ENCODE data around the gene WNT8B. TPM values are rescaled to one million over a fixed set of nuclear protein-coding genes. Genes with fewer than 3 reads are reported as not detected.

WNT8B gene
- total RNA-seq, 1 donor from 2014 or later, result 0.41 TPM

DNA sequence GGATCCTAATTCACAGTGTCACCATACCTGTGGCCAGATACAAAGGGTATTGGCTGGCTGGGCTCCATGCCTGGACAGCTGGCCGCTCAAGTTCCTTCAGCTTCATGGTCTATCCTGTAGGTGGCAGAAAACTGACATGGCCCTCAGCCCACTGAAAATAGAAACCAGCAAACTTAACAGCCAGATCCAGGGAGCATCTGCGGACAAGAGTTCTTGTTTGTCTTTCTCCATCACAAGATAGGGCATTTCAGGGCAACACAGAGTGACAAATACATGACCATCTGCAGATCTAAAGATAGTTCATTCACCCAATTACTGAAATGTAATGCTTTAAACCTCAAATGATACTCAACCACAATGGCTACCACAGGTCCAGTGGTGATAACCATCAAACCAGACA is 54.0 kb downstream of the WNT8B start:
- intact Hi-C loops (cut with micrococcal nuclease), result no loop called here

DNA sequence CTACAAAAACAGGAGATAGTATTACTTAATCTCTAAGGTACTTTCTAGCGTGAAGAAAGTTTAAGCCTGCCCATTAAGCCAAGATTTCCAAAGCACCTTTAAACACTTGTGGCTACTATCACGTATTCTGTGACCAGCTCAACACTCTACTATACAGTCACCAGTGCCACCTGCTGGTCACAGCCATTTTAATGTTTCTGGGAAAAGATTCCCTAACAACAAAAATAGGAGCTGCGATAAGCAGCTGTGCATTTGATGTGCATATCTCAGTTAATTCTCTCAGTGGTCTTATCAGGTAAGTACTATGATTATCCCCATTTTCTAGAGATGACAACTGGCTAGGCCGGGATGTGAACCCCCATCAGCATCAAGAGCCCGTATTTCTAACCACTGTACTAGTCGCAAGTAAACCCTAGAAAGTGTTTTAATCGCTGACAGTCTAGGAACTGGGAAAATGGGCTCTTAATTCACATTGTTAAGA is 56.0 kb downstream of the WNT8B start:
- intact Hi-C loops (cut with micrococcal nuclease), result loop anchor here (1.0 kb wide), 3 partner anchors 10 to 86 kb away; no protein-coding TSS in a partner anchor

DNA sequence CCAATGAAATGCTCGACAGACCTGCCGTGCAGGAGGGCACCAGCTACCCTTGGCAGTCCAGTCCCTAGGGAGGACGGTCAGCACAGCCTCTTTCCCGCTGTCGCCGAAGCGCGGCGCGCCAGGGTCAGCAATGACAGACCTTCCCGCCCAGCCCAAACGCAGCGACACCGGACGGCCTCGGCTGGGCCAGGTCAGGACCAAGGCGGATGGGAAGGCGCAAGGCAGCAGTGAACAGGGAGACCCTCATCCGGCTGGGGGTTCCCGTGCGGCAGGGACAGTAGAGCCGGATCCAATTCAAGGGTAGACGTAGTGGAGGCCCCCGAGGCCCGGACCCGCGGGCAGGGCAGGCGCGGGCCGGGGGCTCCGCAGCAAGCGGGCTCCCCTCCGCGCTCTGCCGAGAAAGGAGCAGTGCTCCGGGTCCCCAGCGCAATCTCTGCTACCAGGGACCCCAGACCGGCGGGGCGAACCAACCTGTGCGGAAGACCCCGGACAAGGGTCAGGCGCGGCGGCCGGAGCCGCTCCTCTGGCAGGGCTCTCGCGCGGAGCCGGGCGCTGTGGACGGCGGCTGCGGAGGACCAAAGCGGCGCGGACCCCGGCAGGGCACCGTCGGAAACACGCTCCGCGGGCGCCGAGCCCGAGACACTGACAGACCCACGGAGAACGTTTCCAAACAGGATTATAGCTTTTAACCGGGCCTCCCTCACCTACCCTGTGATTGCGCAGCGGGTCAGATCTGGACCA is 56.7 kb downstream of the WNT8B start, which contains the start of gene SEC31B:
Gene SEC31B (minus strand): TSS at position 551 of the 741 bp plus-strand sequence. CDS start 2,909 bp downstream, outside the sequence.
- intact Hi-C loops (cut with micrococcal nuclease), result no loop called here

DNA sequence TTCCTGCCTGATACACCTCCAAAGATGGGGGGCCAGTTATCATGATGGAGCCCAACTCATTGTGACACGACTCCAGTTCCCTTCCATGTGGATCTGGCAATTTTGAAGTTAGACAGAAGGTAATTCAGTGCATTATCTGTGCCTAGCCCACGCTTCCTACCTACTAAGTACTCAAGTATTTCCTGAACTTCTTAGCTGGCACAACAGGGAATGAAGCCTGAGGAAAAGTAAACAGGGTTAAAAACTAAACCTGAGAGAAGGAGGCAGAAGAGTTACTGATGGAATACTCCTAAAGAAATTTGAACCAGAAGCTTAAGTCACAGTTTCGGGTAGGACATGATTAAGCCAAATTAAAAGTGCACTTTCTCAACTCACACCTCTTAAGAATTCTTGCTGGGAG is 58.0 kb downstream of the WNT8B start:
- intact Hi-C loops (cut with micrococcal nuclease), result no loop called here

DNA sequence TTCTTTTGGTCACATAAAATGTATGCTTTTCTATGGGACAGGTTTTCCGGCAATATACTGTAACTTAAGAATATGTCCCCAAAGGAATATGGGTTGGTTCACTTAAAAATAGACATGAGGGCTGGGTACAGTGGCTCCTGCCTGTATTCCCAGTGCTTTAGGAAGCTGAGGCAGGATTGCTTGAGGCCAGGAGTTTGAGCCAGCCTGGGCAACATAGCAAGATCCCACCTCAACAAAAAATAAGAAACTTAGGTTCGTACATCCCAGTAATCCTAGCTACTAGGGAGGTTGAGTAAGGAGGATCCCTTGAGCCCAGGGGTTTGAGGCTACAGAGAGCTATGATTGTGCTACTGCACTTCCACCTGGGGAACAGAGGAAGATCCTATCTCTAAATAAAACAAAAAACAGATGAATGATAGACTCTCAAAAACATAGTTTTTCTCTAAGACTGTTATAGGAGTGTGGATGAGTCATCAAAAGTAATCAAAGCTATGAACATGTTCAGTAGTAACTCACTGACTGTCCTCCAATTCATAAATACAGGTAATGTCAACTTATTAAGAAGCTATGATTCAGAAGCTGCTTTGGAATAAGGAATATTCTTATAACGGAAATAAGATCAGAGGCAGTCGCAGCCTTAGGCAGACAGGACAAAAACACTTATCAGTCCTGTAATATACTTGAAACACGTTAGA is 59.4 kb downstream of the WNT8B start:
- intact Hi-C loops (cut with micrococcal nuclease), result no loop called here

DNA sequence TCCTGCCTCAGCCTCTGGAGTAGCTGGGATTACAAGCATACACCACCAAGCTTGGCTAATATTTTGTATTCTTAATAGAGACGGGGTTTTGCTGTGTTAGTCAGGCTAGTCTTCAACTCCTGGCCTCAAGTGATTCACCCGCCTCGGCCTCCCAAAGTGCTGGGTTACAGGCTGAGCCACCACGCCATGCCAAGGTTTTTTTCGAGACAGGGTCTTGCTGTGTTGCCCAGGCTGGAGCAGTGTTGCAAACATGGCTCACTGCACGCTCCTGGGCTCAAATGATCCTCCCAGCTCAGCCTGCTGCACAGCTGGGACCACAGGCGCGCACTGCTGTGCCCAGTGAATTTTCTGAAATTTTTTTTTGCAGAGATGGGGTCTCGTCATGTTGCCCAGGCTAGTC is 60.1 kb downstream of the WNT8B start:
- intact Hi-C loops (cut with micrococcal nuclease), result no loop called here

DNA sequence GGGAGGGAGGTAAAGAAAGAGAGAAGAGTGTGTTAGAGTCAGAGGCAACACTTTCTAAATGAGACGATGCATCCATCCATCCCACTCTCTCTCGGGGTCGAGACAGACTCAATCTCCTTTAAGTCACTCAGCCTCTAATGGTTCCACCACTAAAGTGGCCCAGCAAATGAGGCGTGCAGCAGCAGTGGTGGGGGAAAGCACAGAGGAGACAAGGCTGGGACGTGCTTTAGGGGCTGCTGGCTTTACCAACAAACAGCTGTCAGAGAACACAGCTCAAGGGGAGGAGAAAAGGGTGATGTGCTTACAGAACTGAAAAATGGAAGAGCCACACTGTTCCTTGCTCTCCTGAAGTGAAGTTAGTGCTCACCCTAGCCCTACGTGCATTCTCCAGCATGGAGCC is 61.4 kb downstream of the WNT8B start:
- intact Hi-C loops (cut with micrococcal nuclease), result no loop called here

DNA sequence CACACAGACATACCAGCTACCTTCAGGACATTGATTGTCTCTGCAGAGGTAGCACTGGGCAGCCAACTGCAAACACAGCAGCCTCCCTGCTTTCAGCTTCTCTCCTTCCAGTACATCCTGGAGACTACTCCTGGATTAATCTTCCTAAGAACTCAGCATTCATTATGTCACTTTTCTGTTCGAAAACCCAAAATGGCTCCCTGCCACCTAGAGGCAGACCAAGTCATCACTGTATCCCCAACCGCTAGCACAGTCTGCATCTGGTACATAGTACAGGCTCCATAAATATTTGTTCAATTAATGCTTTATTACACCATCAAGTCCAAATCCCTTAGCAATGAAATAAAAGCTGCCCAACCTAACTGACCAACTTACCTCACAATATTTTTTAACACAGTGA is 61.8 kb downstream of the WNT8B start:
- intact Hi-C loops (cut with micrococcal nuclease), result no loop called here

DNA sequence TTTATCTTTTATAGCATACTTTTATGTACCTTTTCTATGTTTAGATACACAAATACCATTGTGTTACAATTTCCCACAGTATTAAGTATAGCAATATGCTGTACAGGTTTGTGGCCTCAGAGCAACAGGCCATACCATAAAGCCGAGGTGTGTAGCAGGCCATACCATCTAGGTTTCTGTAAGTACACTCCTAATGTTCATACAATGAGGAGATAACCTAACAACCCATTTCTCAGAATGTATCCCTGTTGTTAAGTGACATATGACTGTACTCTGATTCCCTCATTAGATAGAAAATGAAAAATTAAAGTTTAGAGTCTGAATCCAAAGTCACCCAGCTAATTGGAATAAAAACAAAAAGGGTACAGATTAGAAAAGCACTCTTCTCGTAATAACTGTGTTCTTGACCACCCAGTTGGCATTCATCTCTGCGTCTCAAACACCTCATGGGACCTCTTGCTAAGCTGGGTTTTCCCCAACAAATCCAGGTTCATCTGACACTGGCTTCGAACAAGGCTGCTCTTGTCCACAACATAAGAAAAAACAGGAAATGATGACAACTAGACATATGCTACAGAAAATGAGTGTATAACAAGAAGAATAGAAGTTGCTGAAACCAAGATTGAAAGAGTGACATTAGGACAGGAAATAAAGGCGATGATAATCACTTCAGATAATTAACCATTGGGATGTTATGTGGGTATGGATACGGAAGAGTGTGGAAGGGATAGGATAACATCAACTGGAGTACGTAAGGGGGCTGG is 65.5 kb downstream of the WNT8B start:
- intact Hi-C loops (cut with micrococcal nuclease), result loop anchor here (1.0 kb wide), 1 partner anchor 17 kb away; no protein-coding TSS in a partner anchor

DNA sequence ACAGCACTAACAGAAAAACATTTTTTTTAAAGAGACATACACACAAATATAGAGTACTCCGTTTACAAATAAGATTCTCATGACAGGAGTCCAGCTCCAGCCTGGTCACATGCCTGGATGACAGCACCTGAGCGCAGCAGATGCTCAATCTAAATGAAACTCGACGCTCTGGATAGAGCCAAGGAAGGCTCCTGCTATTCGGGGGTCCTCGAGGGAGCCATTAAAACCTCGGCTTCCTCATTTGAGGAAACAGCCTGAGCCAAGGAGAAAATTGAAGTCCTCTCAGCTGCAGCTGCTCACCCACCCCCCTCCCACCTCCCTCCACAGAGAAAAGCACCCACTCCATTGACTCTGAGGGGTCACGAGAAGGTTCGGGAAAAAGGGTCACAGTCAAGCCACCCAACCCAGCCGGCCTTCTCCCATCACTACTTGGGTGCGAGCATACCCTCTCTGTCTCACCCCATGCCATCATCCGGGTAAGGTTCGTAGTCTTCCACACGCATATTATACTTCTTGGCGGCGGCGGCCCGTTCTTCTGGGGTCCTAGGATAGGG is 66.2 kb downstream of the WNT8B start:
- intact Hi-C loops (cut with micrococcal nuclease), result loop anchor here (1.0 kb wide), 1 partner anchor 18 kb away; no protein-coding TSS in a partner anchor

DNA sequence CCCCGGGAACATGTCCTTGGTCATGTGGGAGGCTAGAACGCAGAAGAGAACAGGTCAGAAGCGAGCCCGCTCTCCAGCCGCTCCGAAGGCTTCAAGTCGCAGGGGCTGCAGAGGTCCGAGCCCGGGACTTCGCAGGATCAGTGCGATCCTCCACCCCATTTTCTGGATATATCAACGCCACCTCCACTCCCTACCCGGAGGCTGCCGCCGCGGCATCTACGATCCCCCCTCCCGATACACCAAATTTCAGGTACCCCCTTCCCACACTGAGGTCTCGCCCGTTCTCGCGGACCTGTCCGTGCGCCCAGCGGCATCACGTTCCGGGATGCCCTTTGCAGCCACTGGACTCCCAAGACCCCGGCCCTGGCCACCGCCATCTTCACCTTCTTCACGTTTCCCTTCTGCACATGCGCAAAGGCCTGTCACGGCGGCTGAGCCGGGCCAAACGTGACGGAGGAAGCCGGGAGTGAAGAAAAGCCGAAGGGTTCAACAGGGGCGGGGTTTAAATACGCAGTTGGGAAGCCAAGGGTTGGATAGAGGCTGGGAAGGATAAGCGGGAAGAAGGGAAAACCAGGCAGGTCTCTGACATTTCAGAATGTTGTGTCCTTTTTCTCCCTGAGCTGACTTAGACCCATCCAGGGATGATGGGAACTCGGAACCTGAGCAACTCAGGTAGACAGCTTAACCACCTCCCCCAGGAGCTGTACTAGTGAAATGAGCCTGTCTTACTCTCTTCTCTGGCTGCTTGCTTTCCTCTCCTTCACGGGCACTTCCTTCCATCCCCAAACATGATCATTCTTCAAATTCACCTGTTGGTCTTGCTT is 66.9 kb downstream of the WNT8B start, which contains the start of gene NDUFB8:
Gene NDUFB8 (minus strand): TSS at position 397 of the 824 bp plus-strand sequence. CDS start 20 bp downstream, at position 377.
- intact Hi-C loops (cut with micrococcal nuclease), result loop anchor here (10.0 kb wide), 1 partner anchor 345 kb away; the partner anchor contains the start of gene ERLIN1

DNA sequence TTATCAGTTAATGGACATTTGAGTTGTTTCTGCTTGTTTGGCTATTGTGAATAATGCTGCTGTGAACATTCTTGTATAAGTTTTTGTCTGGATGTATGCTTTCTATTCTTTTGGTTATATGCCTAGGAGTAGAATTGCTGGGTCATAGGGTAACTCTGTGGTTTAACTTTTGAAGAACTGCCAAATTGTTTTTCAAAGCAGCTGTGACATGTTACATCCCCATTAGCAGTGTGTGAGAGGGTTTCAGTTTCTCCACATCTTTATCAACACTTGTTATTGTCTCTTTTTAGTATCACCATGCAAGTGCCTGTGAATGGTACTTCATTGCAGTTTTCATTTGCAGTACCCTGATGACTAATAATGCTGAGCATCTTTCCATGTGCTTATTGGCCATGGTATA is 69.0 kb downstream of the WNT8B start:
- intact Hi-C loops (cut with micrococcal nuclease), result loop anchor here (10.0 kb wide), 1 partner anchor 347 kb away; the partner anchor contains the start of gene ERLIN1

Other genes starting within 250 kb of the WNT8B start
- 31.1 and 32.1 TPM in 2 replicates for gene CHUK, start 233.4 kb upstream of the WNT8B start, total RNA-seq
- 43.3 and 44.3 TPM in 2 replicates for gene CWF19L1, start 195.4 kb upstream of the WNT8B start, total RNA-seq
- 49.5 and 50.0 TPM in 2 replicates for gene BLOC1S2, start 176.3 kb upstream of the WNT8B start, total RNA-seq
- 0.14 and 0.20 TPM in 2 replicates for gene PKD2L1, start 132.8 kb upstream of the WNT8B start, total RNA-seq
- 144 TPM in 2 replicates for gene SCD, start 115.8 kb upstream of the WNT8B start, total RNA-seq
- gene SEC31B, start 56.9 kb downstream of the WNT8B start, total RNA-seq, result 268 and 278 TPM in 2 replicates
- 277 and 279 TPM in 2 replicates for gene NDUFB8, start 66.9 kb downstream of the WNT8B start, total RNA-seq
- 53.4 and 54.7 TPM in 2 replicates for gene HIF1AN, start 72.9 kb downstream of the WNT8B start, total RNA-seq